CD4-positive, alpha-beta T cell treated with Interleukin-4 for 1 hour (primary cell): Measurements from ENCODE around the gene ANKRD65.
"Not testable (repeated sequence)": the region's sequence is repeated elsewhere in the genome, so short reads cannot be mapped to it uniquely, and the experiment has no call there.

Source experiments
- DNase-seq, 2 donors: peaks; one replicate each; pipeline ENCODE4 v3.0.0-alpha.2; 2020 to 2022

Gene ANKRD65

GRCh38 chr1:1393014-1393413 is 28.1 kb downstream of the ANKRD65 start:
- no peak for DNase-seq

- no peak for DNase-seq
Observed at GRCh38 chr1:1391225-1391624, 29.9 kb downstream of the ANKRD65 start.

- DNase-seq: no peak
Observed at GRCh38 chr1:1390675-1391074, 30.4 kb downstream of the ANKRD65 start.

- no peak for DNase-seq
Observed at GRCh38 chr1:1388078-1388472, 33.0 kb downstream of the ANKRD65 start.

- no peak for DNase-seq
Observed at GRCh38 chr1:1387098-1388077, 33.7 kb downstream of the ANKRD65 start.

GRCh38 chr1:1385931-1386330 is 35.1 kb downstream of the ANKRD65 start:
- no peak for DNase-seq

GRCh38 chr1:1385339-1385738 is 35.7 kb downstream of the ANKRD65 start:
- not testable (repeated sequence) for DNase-seq

- DNase-seq: no peak
Observed at GRCh38 chr1:1381294-1381693, 39.8 kb downstream of the ANKRD65 start.

- no peak for DNase-seq
Observed at GRCh38 chr1:1380860-1381259, 40.2 kb downstream of the ANKRD65 start.

GRCh38 chr1:1377540-1378205 is 43.4 kb downstream of the ANKRD65 start:
- DNase-seq: no peak

GRCh38 chr1:1376551-1377226 is 44.4 kb downstream of the ANKRD65 start:
- no peak for DNase-seq

- peak; percentile 99 for DNase-seq
Observed at GRCh38 chr1:1374929-1375662, 46.0 kb downstream of the ANKRD65 start, which contains the start of gene AURKAIP1. TSS of gene AURKAIP1 (minus strand) at chr1:1375207. CDS start at chr1:1374756, 451 bp downstream.

- DNase-seq: no peak
Observed at GRCh38 chr1:1374589-1374928, 46.5 kb downstream of the ANKRD65 start.

- DNase-seq: no peak
Observed at GRCh38 chr1:1373815-1374588, 47.1 kb downstream of the ANKRD65 start.

- no peak for DNase-seq
Observed at GRCh38 chr1:1373051-1373814, 47.8 kb downstream of the ANKRD65 start.

- DNase-seq: peak; percentile 70 to 76
Observed at GRCh38 chr1:1371746-1372711, 49.0 kb downstream of the ANKRD65 start.

GRCh38 chr1:1371364-1371745 is 49.7 kb downstream of the ANKRD65 start:
- peak; percentile 84 to 86 for DNase-seq

- DNase-seq: no peak
Observed at GRCh38 chr1:1370771-1371300, 50.2 kb downstream of the ANKRD65 start.

GRCh38 chr1:1370094-1370493 is 51.0 kb downstream of the ANKRD65 start:
- not testable (repeated sequence) for DNase-seq
